Type B pancreatic cell (in vitro differentiated cells): ENCODE results near the gene WDR64. TPM values are rescaled to one million over a fixed set of nuclear protein-coding genes. Genes with fewer than 3 reads are reported as not detected.

Source experiments
- DNase-seq: peaks from one replicate; pipeline ENCODE4 v3.0.0; 2021; ENCODE audit warnings: mixed read lengths; ENCODE audit not compliant: unreplicated experiment; ENCODE audit errors: extremely low spot score
- H3K27ac Mint-ChIP-seq: 2 replicates; pipeline ENCODE4 v1.8.0; 2021; ENCODE audit warnings: mild to moderate bottlenecking, mixed read lengths
- H3K27me3 Mint-ChIP-seq: 2 replicates; pipeline ENCODE4 v1.8.0; 2021; ENCODE audit warnings: mixed read lengths
- H3K36me3 Mint-ChIP-seq: 2 replicates; pipeline ENCODE4 v1.8.0; 2021; ENCODE audit warnings: mixed read lengths
- H3K4me1 Mint-ChIP-seq: one replicate; pipeline ENCODE4 v1.8.0; 2021; ENCODE audit warnings: mixed read lengths; ENCODE audit not compliant: unreplicated experiment
- H3K4me3 Mint-ChIP-seq: 2 replicates; pipeline ENCODE4 v1.8.0; 2021; ENCODE audit warnings: mild to moderate bottlenecking, mixed read lengths
- H3K9me3 Mint-ChIP-seq: 2 replicates; pipeline ENCODE4 v1.8.0; 2021; ENCODE audit warnings: mixed read lengths
- total RNA-seq: library from RNA; stranded (reverse); gene quantifications from 2 replicates; pipeline ENCODE4 v1.2.1, GENCODE V29; 2021; ENCODE audit warnings: low replicate concordance
- TF ChIP-seq, protein P1 (sequence below): fragments of 200-600 bp; sonication (generic); conservative IDR thresholded peaks from 2 replicates; pipeline ENCODE4 v1.5.0; 2021; ENCODE audit warnings: antibody characterized with exemption, mild to moderate bottlenecking

Gene WDR64
- total RNA-seq, 1 donor from 2014 or later: not detected

DNA sequence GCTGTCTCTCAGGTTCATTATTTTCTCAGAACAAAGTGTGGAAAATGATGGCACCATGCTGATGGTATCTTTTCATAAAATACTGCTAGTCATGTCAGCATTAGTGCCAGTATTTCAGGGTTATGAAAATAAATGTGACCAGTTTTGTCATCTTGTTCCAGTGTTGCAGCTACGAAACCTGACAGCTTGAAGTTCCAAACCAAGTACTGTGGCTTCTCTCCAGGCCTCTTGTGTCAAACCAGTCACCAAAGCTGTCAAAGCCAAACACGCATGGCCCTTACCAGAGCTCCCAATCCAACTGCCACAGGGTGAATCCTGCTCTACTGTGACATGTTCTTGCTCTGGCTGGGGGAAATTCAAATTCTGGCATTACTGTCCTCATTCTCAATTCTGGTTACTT, 175.2 kb downstream of the WDR64 start:
- Mint-ChIP-seq H3K9me3 (no peaks in the 10 kb centered on the region), H3K27me3 (peaks cover 2% of the 10 kb centered on the region), H3K4me3 (no peak overlapping the region), H3K4me1 (peaks cover 11% of the 10 kb centered on the region), H3K27ac (no peak overlapping the region), H3K36me3 (no peaks in the 10 kb centered on the region)
- TF ChIP-seq, protein P1, sequence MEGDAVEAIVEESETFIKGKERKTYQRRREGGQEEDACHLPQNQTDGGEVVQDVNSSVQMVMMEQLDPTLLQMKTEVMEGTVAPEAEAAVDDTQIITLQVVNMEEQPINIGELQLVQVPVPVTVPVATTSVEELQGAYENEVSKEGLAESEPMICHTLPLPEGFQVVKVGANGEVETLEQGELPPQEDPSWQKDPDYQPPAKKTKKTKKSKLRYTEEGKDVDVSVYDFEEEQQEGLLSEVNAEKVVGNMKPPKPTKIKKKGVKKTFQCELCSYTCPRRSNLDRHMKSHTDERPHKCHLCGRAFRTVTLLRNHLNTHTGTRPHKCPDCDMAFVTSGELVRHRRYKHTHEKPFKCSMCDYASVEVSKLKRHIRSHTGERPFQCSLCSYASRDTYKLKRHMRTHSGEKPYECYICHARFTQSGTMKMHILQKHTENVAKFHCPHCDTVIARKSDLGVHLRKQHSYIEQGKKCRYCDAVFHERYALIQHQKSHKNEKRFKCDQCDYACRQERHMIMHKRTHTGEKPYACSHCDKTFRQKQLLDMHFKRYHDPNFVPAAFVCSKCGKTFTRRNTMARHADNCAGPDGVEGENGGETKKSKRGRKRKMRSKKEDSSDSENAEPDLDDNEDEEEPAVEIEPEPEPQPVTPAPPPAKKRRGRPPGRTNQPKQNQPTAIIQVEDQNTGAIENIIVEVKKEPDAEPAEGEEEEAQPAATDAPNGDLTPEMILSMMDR: no peak
- DNase-seq: no peak

DNA sequence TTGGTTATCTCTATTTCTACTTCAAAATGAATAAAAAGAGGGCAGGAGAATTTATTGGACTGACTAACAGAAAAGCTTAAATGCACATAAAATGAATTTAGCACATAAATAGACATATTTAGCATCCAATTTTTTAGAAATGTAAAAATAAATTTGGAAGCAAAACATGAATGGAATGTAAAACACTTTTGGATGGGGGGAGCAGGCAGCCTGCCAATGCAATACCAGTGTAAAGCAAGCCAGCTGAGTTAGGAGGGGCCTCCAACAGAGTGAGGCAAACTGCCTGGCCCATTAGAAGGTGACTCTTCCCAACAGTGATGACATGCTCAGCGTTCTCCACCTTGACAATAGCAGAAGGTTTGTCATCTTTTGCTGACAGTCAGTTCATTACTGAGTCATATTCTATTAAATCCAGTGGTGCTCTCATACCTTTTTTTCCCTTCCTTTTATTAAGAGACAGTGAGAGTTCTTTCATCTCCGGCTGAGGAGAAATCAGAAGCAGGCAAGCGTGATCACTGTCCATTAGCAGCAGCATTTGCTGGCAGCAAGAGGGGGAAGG, 176.5 kb downstream of the WDR64 start:
- no peak for DNase-seq
- TF ChIP-seq, protein P1: no peak
- Mint-ChIP-seq H3K36me3 (no peaks in the 10 kb centered on the region), H3K9me3 (no peaks in the 10 kb centered on the region), H3K4me1 (peaks cover 11% of the 10 kb centered on the region), H3K27ac (no peak overlapping the region), H3K4me3 (no peak overlapping the region), H3K27me3 (peaks cover 8% of the 10 kb centered on the region)

GRCh38 chr1:241829468-241829867, 177.4 kb downstream of the WDR64 start:
- peaks cover 8% of the 10 kb centered on the region for H3K27me3 Mint-ChIP-seq
- TF ChIP-seq, protein P1: no peak
- H3K36me3 Mint-ChIP-seq: no peaks in the 10 kb centered on the region
- no peak for DNase-seq
- no peak overlapping the region for H3K27ac Mint-ChIP-seq
- peaks cover 11% of the 10 kb centered on the region for H3K4me1 Mint-ChIP-seq
- no peak overlapping the region for H3K4me3 Mint-ChIP-seq
- H3K9me3 Mint-ChIP-seq: no peaks in the 10 kb centered on the region

DNA sequence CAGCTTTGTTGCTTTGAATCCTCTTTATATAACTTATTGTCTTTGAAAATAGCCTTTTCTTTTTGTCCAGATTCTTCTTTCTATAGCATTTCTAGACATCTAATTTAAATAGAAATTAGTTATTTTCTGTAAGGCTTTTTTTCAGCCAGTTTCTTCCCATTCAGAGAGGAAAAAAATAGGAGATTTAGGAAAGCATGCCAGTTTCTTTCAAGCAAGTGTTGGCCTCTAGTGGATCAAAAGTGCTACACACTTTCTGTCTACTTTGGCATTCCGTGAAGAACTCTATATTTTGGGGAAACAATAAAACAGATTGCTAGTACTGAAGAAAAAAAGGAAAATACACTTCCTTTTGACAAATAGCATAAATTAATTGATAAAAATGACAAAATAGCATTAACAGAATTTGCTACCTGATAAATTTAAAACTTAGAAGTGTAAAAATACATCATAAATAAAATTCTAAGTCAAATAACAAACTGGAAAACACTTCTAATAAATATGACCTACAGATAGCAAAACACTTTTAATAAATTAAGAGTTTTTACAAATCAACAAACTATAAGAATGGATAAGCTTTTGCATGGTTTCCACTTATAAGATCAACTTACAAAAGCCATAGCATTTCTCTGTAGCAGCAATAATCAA, 182.8 kb downstream of the WDR64 start:
- Mint-ChIP-seq H3K27ac (no peak overlapping the region), H3K27me3 (peaks cover 8% of the 10 kb centered on the region), H3K4me1 (no peaks in the 10 kb centered on the region), H3K4me3 (no peak overlapping the region), H3K9me3 (no peaks in the 10 kb centered on the region), H3K36me3 (no peaks in the 10 kb centered on the region)
- no peak for DNase-seq
- TF ChIP-seq, protein P1: peak; percentile 83

DNA sequence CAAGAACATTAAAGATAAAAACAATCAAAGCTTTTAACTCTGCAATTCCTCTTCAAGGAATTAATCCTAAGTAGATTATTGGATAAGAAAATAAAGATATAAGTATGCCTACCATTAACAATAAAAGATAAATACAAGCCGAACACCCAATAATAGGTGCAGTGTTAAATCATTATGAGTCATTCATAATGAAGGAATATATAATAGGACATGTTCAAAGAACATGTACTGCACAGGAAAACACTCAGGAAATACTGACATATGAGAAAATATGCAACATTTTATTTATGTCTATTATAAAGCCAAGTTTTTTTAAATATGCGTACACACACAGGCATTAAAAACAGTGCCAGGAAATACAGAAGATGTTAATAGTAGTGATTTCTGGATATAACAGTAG, 184.9 kb downstream of the WDR64 start:
- H3K4me1 Mint-ChIP-seq: no peaks in the 10 kb centered on the region
- no peaks in the 10 kb centered on the region for H3K9me3 Mint-ChIP-seq
- no peak overlapping the region for H3K4me3 Mint-ChIP-seq
- no peaks in the 10 kb centered on the region for H3K36me3 Mint-ChIP-seq
- peaks cover 8% of the 10 kb centered on the region for H3K27me3 Mint-ChIP-seq
- no peak for DNase-seq
- no peak overlapping the region for H3K27ac Mint-ChIP-seq
- TF ChIP-seq, protein P1: no peak
